OCI-LY7 (cell line): ENCODE measurements around the gene ANKH. TPM values are rescaled to one million over a fixed set of nuclear protein-coding genes. Genes with fewer than 3 reads are reported as not detected.
"Not testable (repeated sequence)": the region's sequence is repeated elsewhere in the genome, so short reads cannot be mapped to it uniquely, and the experiment has no call there.

Experiments used
- BruUV-seq: library from RNA; stranded (reverse); fragments of 400-500 nt; replicated peaks from 2 replicates; lab custom pipeline; 2021; lab: Mats Ljungman, UMichigan
- CTCF ChIA-PET: fragments of 300-600 bp; sonication (Branson Sonifier 250); formaldehyde crosslinking; loops from one replicate; lab custom pipeline; 2022; ENCODE audit warnings: antibody characterized with exemption; ENCODE audit not compliant: unreplicated experiment; lab: Charles Lee
- POLR2A ChIA-PET: fragments of 300-600 bp; sonication (Branson Sonifier 250); formaldehyde crosslinking; loops from one replicate; lab custom pipeline; 2022; ENCODE audit warnings: antibody characterized with exemption; lab: Charles Lee
- DNase-seq: peaks from one replicate; pipeline ENCODE4 v3.0.0-alpha.2; 2015; ENCODE audit warnings: low spot score
- H2AFZ ChIP-seq: fragments of 200-600 bp; sonication (generic), shearing (Covaris generic); 2 replicates; pipeline ENCODE4 v1.6.1; 2014; ENCODE audit warnings: mild to moderate bottlenecking, antibody characterized with exemption, low read length, moderate library complexity
- H3K27ac ChIP-seq: fragments of 200-600 bp; sonication (generic); 2 replicates; pipeline ENCODE4 v1.5.1; 2014; ENCODE audit warnings: mixed run types, low read depth, mild to moderate bottlenecking, moderate library complexity, low read length, inconsistent platforms; ENCODE audit not compliant: poor library complexity, severe bottlenecking
- H3K36me3 ChIP-seq: fragments of 200-600 bp; sonication (generic); 2 replicates; pipeline ENCODE4 v1.6.1; 2014; ENCODE audit warnings: mild to moderate bottlenecking, antibody characterized with exemption, low read length, moderate library complexity, mixed read lengths; ENCODE audit not compliant: insufficient read depth
- H3K4me1 ChIP-seq: fragments of 200-600 bp; sonication (generic); 2 replicates; pipeline ENCODE4 v1.5.1; 2014; ENCODE audit warnings: mild to moderate bottlenecking, low read length; ENCODE audit not compliant: insufficient read depth, poor library complexity, severe bottlenecking
- H3K4me2 ChIP-seq: fragments of 200-600 bp; sonication (generic); 2 replicates; pipeline ENCODE4 v1.6.1; 2014; ENCODE audit warnings: mild to moderate bottlenecking, low read length
- H3K4me3 ChIP-seq: fragments of 200-600 bp; sonication (generic); 2 replicates; pipeline ENCODE4 v1.5.1; 2014; ENCODE audit warnings: mild to moderate bottlenecking, low read depth, low read length; ENCODE audit not compliant: poor library complexity, severe bottlenecking
- H3K79me2 ChIP-seq: fragments of 200-600 bp; sonication (generic); 2 replicates; pipeline ENCODE4 v1.6.1; 2016; ENCODE audit warnings: low read depth, mild to moderate bottlenecking, low read length, moderate library complexity, mixed read lengths; ENCODE audit not compliant: insufficient read depth
- H3K9me2 ChIP-seq: fragments of 200-600 bp; sonication (generic); 2 replicates; pipeline ENCODE4 v1.6.1; 2016; ENCODE audit warnings: mild to moderate bottlenecking, low read length, mixed read lengths; ENCODE audit not compliant: insufficient read depth
- H3K9me3 ChIP-seq: fragments of 200-600 bp; sonication (generic); 2 replicates; pipeline ENCODE4 v1.6.1; 2014; ENCODE audit warnings: mild to moderate bottlenecking, mixed run types, low read length, mixed read lengths
- H4K20me1 ChIP-seq: fragments of 200-600 bp; sonication (generic); 2 replicates; pipeline ENCODE4 v1.6.1; 2014; ENCODE audit warnings: mild to moderate bottlenecking, antibody characterized with exemption, low read length, moderate library complexity, mixed read lengths; ENCODE audit not compliant: insufficient read depth
- CTCF ChIP-seq: fragments of 200-600 bp; sonication (generic); conservative IDR thresholded peaks from 2 replicates; pipeline ENCODE4 v1.5.1; 2014; ENCODE audit warnings: mild to moderate bottlenecking, antibody characterized with exemption, low read length, moderate library complexity, mixed read lengths
- EZH2phosphoT487 ChIP-seq: fragments of 200-600 bp; sonication (generic); IDR thresholded peaks from 2 replicates; pipeline ENCODE4 v1.6.1; 2018; ENCODE audit warnings: low read depth, borderline replicate concordance, mild to moderate bottlenecking, mixed run types, antibody characterized with exemption, low read length, moderate library complexity, mixed read lengths
- intact Hi-C: fragments of 100-400 bp; cut with micrococcal nuclease; formaldehyde crosslinking; loops from one replicate; pipeline ENCODE4 v1.10.0; 2022; ENCODE audit not compliant: unreplicated experiment
- total RNA-seq, 2 experiments: library from RNA; depleted of rRNA in 1 of 2; stranded (reverse); fragments of >200 nt in 1 of 2; shearing (Covaris generic) in 1 of 2; gene quantifications; 2 replicates each; pipeline ENCODE4 v1.2.3, GENCODE V29; 2014 to 2022

ANKH gene
- total RNA-seq, 2 experiments from 2014 or later = 23.1 to 80.4 TPM

GRCh38 chr5:14849516-14850294 is 21.9 kb downstream of the ANKH start:
- no peak for DNase-seq
- no peak overlapping the region for H3K4me2 ChIP-seq
- intact Hi-C loops = no loop called here
- peaks cover 34% of the 10 kb centered on the region for H3K79me2 ChIP-seq
- CTCF ChIA-PET = no interaction called here
- H4K20me1 ChIP-seq = peaks cover 17% of the 10 kb centered on the region
- H3K9me3 ChIP-seq = no peaks in the 10 kb centered on the region
- no peak overlapping the region for H2AFZ ChIP-seq
- H3K27ac ChIP-seq = no peak overlapping the region
- H3K36me3 ChIP-seq = peaks cover 8% of the 10 kb centered on the region; the same call in 1 of the 2 replicates
- no TSS peak for BruUV-seq
- H3K4me3 ChIP-seq = no peak overlapping the region
- no peaks in the 10 kb centered on the region for H3K9me2 ChIP-seq
- peaks cover 18% of the 10 kb centered on the region for H3K4me1 ChIP-seq
- POLR2A ChIA-PET = interaction anchor here (1.0 to 2.0 kb wide), 4 partner anchors 8 to 18 kb away, joined by 3 to 7 read pairs (median 3); no protein-coding TSS in a partner anchor
- no peak for TF ChIP-seq CTCF
- TF ChIP-seq EZH2phosphoT487 = no peak

- BruUV-seq, H3K27ac ChIP-seq, H3K9me3 ChIP-seq, intact Hi-C loops, H3K4me2 ChIP-seq, CTCF ChIA-PET, H3K4me3 ChIP-seq, DNase-seq, H2AFZ ChIP-seq, H3K9me2 ChIP-seq: not testable (repeated sequence)
- Histone ChIP-seq H3K4me1 (peaks cover 18% of the 10 kb centered on the region), H3K79me2 (peaks cover 27% of the 10 kb centered on the region; the same call in 1 of the 2 replicates), H4K20me1 (peaks cover 14% of the 10 kb centered on the region), H3K36me3 (peaks cover 10% of the 10 kb centered on the region; the same call in 1 of the 2 replicates)
- POLR2A ChIA-PET = interaction anchor here (0.7 to 2.0 kb wide), 3 partner anchors 9 to 69 kb away, joined by 3 to 7 read pairs (median 4); no protein-coding TSS in a partner anchor
These were observed 22.6 kb downstream of the ANKH start for GRCh38 chr5:14848942-14849341.

- H3K36me3 ChIP-seq = peaks cover 11% of the 10 kb centered on the region; the same call in 1 of the 2 replicates
- POLR2A ChIA-PET = interaction anchor here (0.7 to 2.0 kb wide), 3 partner anchors 8 to 68 kb away, joined by 3 to 7 read pairs (median 4); no protein-coding TSS in a partner anchor
- peaks cover 14% of the 10 kb centered on the region for H4K20me1 ChIP-seq
- H3K9me3 ChIP-seq = no peaks in the 10 kb centered on the region
- H3K4me3 ChIP-seq = no peak overlapping the region
- TF ChIP-seq EZH2phosphoT487 = no peak
- no peak for TF ChIP-seq CTCF
- peaks cover 18% of the 10 kb centered on the region for H3K4me1 ChIP-seq
- no peak overlapping the region for H3K4me2 ChIP-seq
- no peaks in the 10 kb centered on the region for H3K9me2 ChIP-seq
- CTCF ChIA-PET = no interaction called here
- peaks cover 22% of the 10 kb centered on the region; the same call in 1 of the 2 replicates for H3K79me2 ChIP-seq
- intact Hi-C loops = no loop called here
- no TSS peak for BruUV-seq
- no peak for DNase-seq
- no peak overlapping the region for H2AFZ ChIP-seq
- no peak overlapping the region for H3K27ac ChIP-seq
These were observed 23.2 kb downstream of the ANKH start for GRCh38 chr5:14848385-14848784.
